Measurements from ENCODE around the gene LIMK1.

Gene LIMK1

GRCh38 chr7:74056096-74056915 lies 27.3 kb upstream of the LIMK1 start:
- DNase-seq (ENCODE audit: low read depth): no peak

GRCh38 chr7:74057216-74057925 lies 26.2 kb upstream of the LIMK1 start:
- no peak for DNase-seq (ENCODE audit: low read depth)

DNA sequence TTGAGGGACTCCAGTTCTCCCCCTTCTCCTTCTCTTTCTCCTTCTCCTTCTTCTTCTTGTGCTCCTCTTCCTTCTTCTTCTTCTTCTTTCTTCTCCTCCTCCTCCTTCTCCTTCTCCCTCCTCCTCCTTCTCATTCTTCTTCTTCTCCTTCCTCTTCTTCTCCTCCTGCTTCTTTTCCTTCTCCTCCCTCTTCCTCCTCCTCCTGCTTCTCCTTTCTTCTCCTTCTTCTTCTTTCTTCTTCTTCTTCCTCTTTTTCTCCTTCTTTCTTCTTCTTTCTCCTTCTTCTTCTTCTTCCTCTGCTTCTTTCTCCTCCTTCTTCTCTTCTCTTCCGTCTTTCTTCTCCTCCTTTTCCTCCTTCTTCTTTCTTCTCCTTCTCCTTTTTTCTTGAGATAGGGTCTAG lies 25.6 kb upstream of the LIMK1 start:
- no peak for DNase-seq (ENCODE audit: low read depth)

DNA sequence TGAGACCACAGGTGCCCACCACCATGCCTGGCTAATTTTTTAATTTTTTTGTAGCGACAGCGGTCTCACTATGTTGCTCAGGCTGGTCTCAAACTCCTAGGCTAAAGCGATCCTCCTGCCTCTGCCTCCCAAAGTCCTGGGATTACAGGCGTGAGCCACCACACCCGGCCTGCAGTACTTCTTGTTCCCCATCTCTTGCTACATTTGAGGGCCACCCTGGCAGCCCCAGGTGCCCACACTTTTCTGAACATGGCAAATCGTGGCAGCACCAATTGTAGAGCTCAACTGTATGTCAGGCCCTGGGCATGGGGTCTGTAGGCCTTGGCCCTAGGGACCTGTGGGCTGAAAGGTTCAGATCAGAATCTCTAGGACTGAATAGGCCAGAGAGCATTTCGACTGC lies 25.1 kb upstream of the LIMK1 start:
- no peak for DNase-seq (ENCODE audit: low read depth)

- DNase-seq (ENCODE audit: low read depth): no peak
Observed at GRCh38 chr7:74059037-74059436, 24.6 kb upstream of the LIMK1 start.

DNA sequence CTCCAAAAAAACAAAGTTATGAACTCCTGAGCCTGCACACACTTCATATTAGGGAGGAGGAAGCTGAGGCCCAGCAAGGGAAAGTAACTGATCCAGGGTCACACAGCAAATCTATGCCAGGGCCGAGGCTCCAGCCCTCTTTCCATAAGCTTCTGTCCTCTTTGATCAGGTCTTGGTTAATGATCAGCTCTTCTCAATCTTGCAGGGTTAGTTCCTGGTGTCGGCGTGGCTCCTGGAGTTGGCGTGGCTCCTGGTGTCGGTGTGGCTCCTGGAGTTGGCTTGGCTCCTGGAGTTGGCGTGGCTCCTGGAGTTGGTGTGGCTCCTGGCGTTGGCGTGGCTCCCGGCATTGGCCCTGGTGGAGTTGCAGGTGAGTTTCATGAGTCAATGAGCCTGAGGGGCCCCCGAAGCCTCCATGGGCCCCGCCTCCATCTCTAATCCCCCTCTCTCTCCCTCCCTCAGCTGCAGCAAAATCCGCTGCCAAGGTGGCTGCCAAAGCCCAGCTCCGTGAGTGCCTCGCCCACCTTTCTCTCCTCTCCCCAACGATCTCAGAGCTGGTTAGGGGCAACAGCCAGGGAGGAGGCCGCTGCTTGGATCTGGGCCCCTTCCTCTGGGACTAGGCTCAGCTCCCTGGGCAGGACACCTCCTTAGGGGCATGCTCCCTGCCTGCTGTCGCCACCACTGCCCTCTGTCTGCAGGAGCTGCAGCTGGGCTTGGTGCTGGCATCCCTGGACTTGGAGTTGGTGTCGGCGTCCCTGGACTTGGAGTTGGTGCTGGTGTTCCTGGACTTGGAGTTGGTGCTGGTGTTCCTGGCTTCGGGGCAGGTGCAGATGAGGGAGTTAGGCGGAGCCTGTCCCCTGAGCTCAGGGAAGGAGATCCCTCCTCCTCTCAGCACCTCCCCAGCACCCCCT lies 23.7 kb upstream of the LIMK1 start:
- no peak for DNase-seq (ENCODE audit: low read depth)

DNA sequence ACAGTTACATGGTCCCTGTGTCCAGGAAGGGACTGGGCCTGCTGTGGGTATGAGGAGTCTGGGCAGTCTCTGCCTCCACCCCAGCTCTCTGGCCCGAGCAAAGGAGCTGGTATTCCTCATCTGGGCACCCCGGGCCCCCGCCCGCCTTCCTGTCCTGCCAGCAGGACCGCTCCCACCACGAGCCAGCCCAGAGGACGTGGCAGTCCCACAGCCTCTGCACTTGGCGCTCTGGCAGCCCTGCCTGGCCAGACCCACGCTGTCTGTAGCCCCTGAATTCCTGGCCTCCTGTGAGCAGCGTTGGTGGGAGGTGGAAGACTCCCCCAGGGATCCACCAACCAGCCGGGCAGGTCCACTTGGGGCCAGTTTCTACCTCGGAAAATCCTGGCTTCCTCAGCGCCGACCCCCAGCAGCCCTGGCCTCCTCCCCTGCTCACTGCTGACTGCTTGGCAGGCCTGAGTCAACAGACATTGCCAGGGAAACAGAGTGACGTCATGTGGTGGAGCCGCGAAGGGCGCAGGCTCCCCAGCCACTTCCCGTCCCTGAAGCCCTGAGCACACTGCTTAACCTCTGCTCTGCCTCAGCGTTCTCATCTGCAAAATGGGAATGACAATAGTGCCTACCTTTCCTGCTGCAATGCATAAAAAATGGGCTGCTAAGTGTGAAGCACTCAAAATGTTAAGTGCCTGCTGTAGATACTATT lies 21.6 kb upstream of the LIMK1 start:
- DNase-seq (ENCODE audit: low read depth): peak; percentile 90

- no peak for DNase-seq (ENCODE audit: low read depth)
Observed at GRCh38 chr7:74063223-74063641, 20.4 kb upstream of the LIMK1 start.

DNA sequence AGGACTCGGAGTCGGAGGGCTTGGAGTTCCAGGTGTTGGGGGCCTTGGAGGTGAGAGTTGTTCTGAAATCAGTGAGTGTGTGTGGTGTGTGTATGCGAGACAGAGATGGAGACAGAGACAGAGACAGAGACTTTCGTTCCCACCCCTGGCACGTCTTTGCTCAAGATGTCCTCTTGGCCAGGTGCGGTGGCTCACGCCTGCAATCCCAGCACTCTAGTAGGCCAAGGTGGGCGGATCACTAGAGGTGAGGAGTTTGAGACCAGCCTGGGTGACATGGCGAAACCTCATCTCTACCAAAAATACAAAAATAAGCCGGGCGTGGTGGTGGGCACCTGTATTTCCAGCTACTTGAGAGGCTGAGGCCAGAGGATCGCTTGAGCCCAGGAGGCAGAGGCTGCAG lies 20.0 kb upstream of the LIMK1 start:
- no peak for DNase-seq (ENCODE audit: low read depth)

GRCh38 chr7:74064696-74065095 lies 18.9 kb upstream of the LIMK1 start:
- no peak for DNase-seq (ENCODE audit: low read depth)

DNA sequence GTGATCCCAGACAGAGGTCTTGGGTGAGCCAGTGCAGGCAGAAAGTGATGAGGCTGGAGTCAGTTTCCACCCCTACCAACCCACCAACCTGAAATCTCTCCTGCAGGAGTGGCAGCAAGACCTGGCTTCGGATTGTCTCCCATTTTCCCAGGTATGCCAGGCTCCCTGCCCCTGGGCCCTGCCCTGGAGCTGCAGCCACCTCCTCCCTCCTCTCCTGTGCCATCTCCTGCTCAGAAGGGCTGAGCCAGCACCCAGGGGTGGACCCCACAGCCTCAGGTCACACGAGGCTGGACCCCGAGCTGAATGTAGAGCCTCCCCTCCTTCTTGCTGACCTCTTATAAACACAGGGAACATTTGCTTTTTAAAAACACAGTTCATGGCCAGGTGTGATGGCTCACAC lies 17.0 kb upstream of the LIMK1 start:
- DNase-seq (ENCODE audit: low read depth): no peak

- DNase-seq (ENCODE audit: low read depth): no peak
Observed at GRCh38 chr7:74068378-74069085, 15.1 kb upstream of the LIMK1 start.

- DNase-seq (ENCODE audit: low read depth): no peak
Observed at GRCh38 chr7:74069086-74069541, 14.5 kb upstream of the LIMK1 start.

GRCh38 chr7:74069790-74070618 lies 13.6 kb upstream of the LIMK1 start:
- DNase-seq (ENCODE audit: low read depth): no peak

DNA sequence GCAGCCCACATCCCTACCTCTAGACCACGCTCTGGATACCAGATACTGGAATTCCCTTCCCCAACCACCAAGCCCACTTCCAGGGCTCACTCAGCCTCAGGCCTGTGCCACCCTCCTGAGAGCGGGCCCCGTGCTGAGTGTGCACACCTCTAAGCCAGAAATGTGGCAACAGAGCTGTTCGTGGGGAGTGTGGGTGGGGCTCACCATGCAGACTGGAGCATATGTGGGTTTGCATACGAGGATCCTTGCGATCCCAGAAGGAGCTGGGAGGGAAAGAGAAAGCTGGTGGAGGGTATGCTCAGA lies 13.0 kb upstream of the LIMK1 start:
- DNase-seq (ENCODE audit: low read depth): no peak

GRCh38 chr7:74071121-74071520 lies 12.5 kb upstream of the LIMK1 start:
- DNase-seq (ENCODE audit: low read depth): no peak

DNA sequence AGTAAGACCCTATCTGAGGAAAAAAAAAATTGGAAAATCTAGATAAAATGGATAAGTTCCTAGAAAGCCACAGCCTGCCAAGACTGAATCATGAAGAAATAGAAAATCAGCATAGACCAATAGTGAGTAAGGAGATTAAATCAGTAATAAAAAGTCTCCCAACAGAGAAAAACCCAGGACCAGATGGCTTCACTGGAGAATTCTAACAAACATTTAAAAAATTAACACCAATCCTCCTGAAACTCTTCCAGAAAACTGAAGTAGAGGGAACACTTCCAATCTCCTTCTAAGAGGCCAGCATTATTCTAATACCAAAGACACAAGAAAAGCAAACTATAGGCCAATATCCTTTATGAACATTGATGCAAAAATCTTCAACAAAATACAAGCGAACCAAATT lies 8.8 kb upstream of the LIMK1 start:
- DNase-seq (ENCODE audit: low read depth): peak; percentile 36

- no peak for DNase-seq (ENCODE audit: low read depth)
Observed at GRCh38 chr7:74078461-74078860, 5.1 kb upstream of the LIMK1 start.

DNA sequence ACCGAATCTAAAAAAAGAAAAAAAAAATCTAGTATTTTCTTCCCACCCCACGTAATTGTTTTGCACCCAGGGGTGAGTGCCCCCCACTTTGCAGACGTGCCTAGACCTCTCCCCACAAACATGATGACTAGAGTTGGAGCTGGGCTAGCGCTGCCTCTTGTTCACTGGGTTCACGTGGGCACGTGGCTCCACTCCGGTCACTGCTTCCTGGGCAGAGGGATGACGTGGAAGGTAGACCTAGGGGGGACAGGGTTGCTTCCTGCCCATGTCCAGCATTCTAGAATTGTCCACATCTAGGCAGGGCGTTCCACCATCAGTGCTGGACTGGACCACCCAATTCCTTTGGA lies 861 bp upstream of the LIMK1 start:
- DNase-seq (ENCODE audit: low read depth): no peak

DNA sequence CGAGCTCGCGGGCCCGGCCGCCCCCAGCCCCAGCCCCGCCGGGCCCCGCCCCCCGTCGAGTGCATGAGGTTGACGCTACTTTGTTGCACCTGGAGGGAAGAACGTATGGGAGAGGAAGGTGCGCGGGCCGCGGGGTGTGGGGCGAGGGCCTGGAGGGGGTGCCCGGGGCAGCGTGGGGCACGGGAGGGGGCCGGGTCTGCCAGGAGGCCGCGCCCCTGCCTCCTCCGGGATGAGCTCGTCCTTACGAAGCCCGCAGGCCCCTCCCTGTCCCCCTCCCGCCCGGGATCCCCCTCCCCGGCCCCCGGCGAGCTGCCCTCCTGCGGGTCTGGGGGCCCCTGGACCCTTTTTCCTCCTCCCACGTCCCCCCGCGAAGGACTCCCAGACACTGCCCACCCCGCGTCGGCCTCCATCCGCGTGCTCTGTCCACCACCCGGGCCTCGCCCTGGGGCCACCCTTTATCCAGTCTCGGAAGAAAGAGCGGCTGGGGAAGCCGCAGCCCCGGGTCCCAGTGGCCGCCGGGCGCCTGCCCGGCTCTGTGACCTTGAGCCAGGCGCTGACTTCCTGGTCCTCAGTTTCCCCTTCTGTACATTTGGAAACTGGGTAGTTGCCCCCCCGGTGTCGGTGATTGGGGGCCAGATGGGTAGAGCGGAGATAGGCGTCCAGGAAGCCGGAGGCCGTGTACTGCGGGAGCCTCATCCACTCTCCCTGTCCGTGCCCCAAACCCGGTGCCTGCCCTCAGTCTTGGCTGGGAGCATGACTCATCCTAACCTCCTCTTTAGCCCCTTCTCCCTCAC lies 521 bp downstream of the LIMK1 start:
- peak; percentile 75 for DNase-seq (ENCODE audit: low read depth)

All from EH (cell line).